Liver (tissue), 3 donors: ENCODE measurements around the gene F7.

ENCODE experiments used
- CTCF ChIP-seq: fragments of 150-350 bp; IDR thresholded peaks from 2 replicates; pipeline ENCODE4 v1.5.1; 2017; ENCODE audit warnings: improper control_type of control experiment, low read depth, low read length; ENCODE audit not compliant: missing input control
- GABPA ChIP-seq, 2 donors: IDR thresholded peaks in 1 of 2; conservative IDR thresholded peaks in 1 of 2; 2 replicates each; pipeline ENCODE4 v1.6.1; 2016; ENCODE audit warnings: antibody characterized with exemption in 2 of 2, mild to moderate bottlenecking in 1 of 2, moderate library complexity in 1 of 2
- RAD21 ChIP-seq, 2 donors: IDR thresholded peaks; 2 replicates each; pipeline ENCODE4 v1.6.1; 2016; ENCODE audit warnings: antibody characterized with exemption in 2 of 2, mild to moderate bottlenecking in 2 of 2
- SP1 ChIP-seq: IDR thresholded peaks from 2 replicates; pipeline ENCODE4 v1.6.1; 2018; ENCODE audit warnings: antibody characterized with exemption, mild to moderate bottlenecking
- TAF1 ChIP-seq: conservative IDR thresholded peaks from 2 replicates; pipeline ENCODE4 v1.6.1; 2016; ENCODE audit warnings: antibody characterized with exemption, mild to moderate bottlenecking
- donor health status: healthy.
- donor health status: healthy.

DNA sequence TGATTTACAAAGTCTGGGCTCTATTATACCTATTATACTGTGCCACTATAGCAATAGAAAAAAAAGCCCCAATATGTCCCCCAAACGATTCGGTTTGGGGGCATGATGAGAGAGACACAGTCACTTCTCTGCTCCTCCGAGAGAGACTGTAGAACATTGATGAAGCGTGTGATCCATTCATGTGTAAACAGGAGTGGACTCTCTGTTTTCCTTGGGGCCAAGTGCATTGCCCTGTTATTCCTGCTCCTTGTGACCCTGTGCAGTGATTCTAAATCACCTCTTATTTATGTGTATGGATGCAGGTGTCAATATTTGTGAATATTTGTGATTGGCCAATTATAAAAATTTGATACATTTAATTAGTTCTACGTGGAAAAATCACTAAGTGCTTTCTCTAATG, 34.0 kb downstream of the F7 start:
- TF ChIP-seq SP1 (no peak), RAD21 (IDR thresholded peaks at IDR 0.05) (no peak), CTCF (no peak), GABPA (IDR thresholded peaks at IDR 0.05 in 1 of 2, conservative IDR thresholded peaks at IDR 0.05 in 1 of 2) (no peak), TAF1 (no peak)
